Hematopoietic multipotent progenitor cell treated with erythropoietin and hydrocortisone succinate and interleukin-3 and kit ligand, for 17 days (in vitro differentiated cells): ENCODE data around the gene SLC35F5.
A peak's percentile ranks its signal among the peaks of the same experiment; 100 is the strongest.
"Not testable (repeated sequence)": the region's sequence is repeated elsewhere in the genome, so short reads cannot be mapped to it uniquely, and the experiment has no call there.

Experiments used
- DNase-seq: peaks from one replicate; pipeline ENCODE4 v3.0.0-alpha.2; 2015; ENCODE audit warnings: low spot score

SLC35F5 gene

DNA sequence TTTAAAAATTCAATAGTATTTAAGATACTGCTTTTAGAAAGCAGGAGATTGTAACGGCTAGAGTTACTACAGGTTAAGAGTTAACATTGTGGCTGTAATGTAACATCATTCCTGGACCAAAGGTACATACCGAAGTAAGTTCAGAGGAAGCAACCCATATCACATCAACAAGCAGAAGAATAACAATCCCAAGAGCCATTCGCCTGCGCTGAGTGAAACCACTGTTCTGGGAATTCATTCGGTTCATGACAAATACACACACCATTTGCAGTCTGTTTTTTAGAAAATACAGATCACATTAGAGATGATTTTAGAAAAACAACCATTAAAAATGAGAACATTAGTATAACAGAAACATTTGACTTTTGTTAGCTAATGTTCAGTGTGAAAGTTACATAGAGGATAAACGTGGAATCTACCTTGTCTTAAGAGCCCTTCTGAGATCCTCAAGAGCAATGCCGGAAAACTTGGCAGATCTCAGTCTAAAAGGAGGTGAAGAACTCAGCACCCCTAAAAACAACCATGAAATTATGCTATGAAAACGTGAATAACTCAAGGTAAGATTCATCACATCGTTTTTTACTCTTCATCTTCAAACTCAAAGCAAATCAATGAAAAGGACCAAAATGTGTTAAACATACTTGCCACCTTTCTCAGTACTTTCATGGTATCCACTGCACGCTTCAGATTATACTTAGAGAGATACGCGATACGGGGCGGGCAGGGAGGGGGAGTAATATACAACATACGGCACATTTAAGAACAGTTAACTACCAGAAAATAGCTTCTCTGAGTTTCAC, 1.2 kb downstream of the SLC35F5 start:
- DNase-seq: peak; percentile 10

DNA sequence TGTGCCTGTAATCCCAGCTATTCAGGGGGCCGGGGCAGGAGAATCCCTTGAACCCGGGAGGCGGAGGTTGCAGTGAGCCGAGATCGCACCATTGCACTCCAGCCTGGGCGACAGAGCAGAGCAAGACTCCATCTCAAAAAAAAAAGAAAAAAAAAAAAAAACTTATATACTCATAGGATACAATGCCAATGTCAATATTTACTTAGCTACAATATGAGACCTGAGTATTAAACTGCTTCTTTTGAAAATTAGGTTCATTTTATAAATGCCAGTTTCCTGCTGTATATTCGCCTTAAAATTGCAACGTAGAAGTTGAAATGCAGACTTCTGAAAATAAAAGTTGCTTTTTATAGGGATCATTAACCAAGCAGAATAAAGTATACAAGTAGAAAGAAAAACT, 2.3 kb downstream of the SLC35F5 start:
- no peak for DNase-seq

- DNase-seq: no peak
Measured at GRCh38 chr2:113750385-113750784, 6.1 kb downstream of the SLC35F5 start.

DNA sequence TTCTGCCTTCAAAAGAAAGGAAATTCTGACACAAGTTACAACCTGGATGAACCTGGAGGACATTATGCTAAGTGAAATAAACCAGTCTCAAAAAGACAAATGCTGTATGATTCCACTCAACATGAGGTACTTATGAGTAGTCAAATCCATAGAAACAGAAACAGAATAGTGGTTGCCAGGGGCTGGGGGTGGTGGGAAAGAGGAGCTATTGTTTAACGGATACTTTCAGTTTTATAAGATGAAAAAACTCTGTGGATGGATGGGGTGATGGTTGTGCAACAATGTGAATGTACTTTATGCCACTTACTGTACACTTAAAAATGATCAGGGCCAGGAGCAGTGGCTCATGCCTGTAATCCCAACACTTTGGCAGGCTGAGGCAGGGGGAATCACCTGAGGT, 15.4 kb downstream of the SLC35F5 start:
- DNase-seq: no peak

- no peak for DNase-seq
Measured at GRCh38 chr2:113739849-113740248, 16.6 kb downstream of the SLC35F5 start.

- no peak for DNase-seq
Measured at GRCh38 chr2:113734185-113734584, 22.3 kb downstream of the SLC35F5 start.

DNA sequence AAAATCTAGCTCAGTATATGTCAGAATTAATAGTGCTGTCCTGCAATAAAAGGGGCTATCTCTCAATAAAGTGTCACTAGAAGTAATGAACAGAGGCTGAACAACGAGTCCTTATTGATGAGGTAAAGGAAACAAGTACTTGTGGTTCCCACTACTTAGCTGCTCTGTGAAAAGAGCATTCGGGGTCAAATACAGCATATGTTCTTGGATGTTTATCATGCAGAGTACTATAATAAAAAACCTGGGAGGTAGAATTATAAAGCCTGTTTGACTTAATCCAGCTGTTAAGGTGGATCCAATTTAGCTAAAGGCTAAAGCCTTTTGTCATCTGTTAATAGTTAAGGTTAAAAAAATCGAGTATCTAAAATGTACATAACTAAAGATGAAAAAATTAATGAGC, 32.4 kb downstream of the SLC35F5 start:
- DNase-seq: no peak

DNA sequence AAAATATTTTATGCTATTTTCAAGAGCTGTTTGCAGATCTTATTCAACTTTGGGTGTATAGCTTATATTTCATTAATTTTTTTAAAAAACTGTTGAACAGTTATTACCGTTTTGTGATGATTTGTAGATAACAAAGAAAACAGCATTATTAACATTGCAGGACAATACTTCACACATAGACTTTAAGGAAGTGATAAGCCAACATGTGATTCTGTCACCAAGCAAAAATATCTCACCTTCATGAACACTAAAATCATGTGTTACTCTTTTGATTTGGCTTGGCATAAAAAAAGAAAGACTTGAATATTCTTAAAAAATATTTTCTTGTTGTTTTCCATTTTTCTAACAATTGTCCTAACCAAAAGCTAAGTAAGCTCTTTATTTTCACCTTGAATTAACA, 33.0 kb downstream of the SLC35F5 start:
- no peak for DNase-seq

GRCh38 chr2:113720167-113720566, 36.3 kb downstream of the SLC35F5 start:
- peak; percentile 10 for DNase-seq

GRCh38 chr2:113716291-113716690, 40.2 kb downstream of the SLC35F5 start:
- no peak for DNase-seq

DNA sequence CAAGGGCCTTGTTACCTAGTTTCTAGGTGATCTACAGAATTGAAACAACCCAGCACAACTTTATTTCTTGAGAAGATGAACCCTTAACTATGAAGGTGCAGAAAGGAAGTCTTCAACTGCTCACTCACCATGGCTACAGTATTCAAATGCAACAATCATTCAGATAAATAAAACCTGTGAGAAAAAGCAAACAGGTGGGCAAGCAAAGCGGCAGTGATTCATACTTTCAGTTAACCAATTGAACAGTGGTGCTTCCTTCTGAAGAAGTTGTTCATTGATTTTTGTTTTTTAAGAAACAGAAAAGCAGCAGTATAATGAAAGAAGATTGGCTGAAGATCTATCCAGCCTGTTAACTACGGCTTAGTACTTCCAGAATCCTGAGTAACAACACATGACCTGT, 43.5 kb downstream of the SLC35F5 start:
- DNase-seq: no peak

DNA sequence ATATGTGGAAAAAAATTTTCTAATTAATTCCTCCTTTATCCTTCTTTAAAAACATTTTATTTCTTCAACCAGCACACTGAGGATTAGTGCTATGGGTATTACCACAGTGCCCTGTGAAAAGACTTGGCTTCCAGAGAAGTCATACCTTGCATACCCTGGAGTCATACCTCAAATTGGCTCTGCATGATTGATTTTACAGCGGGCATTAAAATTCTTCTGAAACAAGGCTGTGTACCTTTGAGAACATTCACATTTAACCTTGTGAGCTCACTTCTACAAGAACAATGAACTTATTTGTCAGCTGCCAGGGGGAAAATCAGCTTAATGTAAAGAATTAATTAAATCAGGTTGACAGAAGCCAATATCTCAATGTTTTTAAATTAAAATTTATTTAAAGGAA, 44.6 kb downstream of the SLC35F5 start:
- no peak for DNase-seq

GRCh38 chr2:113709022-113709421, 47.4 kb downstream of the SLC35F5 start:
- DNase-seq: no peak

- no peak for DNase-seq
Measured at GRCh38 chr2:113707106-113707505, 49.3 kb downstream of the SLC35F5 start.

GRCh38 chr2:113705982-113706523, 50.4 kb downstream of the SLC35F5 start:
- no peak for DNase-seq

- DNase-seq: not testable (repeated sequence)
Measured at GRCh38 chr2:113704300-113704993, 52.0 kb downstream of the SLC35F5 start.

GRCh38 chr2:113703386-113704299, 52.8 kb downstream of the SLC35F5 start:
- no peak for DNase-seq

GRCh38 chr2:113700186-113700841, 56.1 kb downstream of the SLC35F5 start:
- peak; percentile 50 for DNase-seq

DNA sequence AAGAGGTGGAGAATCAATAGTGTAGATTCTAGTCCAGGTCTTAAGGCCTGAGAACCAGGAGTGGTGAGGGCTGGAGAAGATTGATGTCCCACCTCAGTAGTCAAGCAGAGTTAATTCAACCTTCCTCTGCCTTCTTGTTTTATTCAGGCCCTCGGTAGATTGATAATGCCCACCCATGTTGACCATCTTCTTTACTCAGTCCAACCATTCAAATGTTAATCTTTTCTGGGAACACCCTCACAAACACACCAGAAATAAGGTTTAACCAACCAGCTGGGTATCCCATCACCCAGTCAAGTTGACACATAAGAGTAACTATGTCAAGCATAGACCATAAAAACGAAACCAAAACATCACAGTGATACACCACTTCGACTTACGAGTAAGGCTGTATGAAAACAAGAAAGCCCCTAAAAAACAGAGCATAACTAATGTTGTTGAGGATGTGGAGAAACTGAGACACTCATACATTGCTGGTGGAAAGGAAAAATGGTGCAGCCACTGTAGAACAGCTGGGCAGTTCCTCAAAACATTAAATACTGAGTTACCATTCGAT, 57.5 kb downstream of the SLC35F5 start:
- no peak for DNase-seq

DNA sequence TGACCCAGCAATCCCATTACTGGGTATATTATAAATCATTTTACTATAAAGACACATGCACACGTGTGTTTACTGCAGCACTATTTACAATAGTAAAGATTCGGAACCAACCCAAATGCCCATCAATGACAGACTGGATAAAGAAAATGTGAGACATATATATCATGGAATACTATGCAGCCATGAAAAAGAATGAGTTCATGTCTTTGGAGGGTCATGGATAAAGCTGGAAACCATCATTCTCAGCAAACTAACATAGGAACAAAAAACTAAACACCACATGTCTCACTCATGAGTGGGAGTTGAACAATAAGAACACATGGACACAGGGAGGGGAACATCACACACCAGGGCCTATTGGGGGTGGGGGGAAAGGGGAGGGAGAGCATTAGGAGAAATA, 58.2 kb downstream of the SLC35F5 start:
- DNase-seq: not testable (repeated sequence)

- DNase-seq: no peak
Measured at GRCh38 chr2:113697516-113697915, 58.9 kb downstream of the SLC35F5 start.
